Aorta (tissue), 5 donors: ENCODE measurements around the gene P2RY2. TPM values are rescaled to one million over a fixed set of nuclear protein-coding genes. Genes with fewer than 3 reads are reported as not detected.
A peak's percentile ranks its signal among the peaks of the same experiment; 100 is the strongest.

Experiments
- ATAC-seq: fragments of 200-7000 bp; cut with Tn5 transposase; one replicate; pipeline ENCODE4 v1.9.1; 2022; ENCODE audit warnings: moderate library complexity; ENCODE audit not compliant: low FRiP score
- DNase-seq, 2 donors: peaks; one replicate each; pipeline ENCODE4 v3.0.0-alpha.2; 2020
- H3K27ac ChIP-seq, 2 donors: one replicate each; pipeline ENCODE4 v1.5.1; 2013; ENCODE audit warnings: low read length in 2 of 2, mild to moderate bottlenecking in 2 of 2, moderate library complexity in 2 of 2, control low read depth in 1 of 2, inconsistent platforms in 1 of 2, low read depth in 1 of 2
- H3K27me3 ChIP-seq, 2 donors: one replicate each; pipeline ENCODE4 v1.6.1; 2013; ENCODE audit warnings: control low read depth in 1 of 2, low read length in 1 of 2, mild to moderate bottlenecking in 1 of 2, moderate library complexity in 1 of 2; ENCODE audit not compliant: insufficient read depth in 2 of 2, control insufficient read depth in 1 of 2
- H3K36me3 ChIP-seq, 2 donors: one replicate each; pipeline ENCODE4 v1.6.1; 2013; ENCODE audit warnings: control low read depth in 1 of 2, low read length in 1 of 2, mild to moderate bottlenecking in 1 of 2; ENCODE audit not compliant: insufficient read depth in 2 of 2, control insufficient read depth in 1 of 2
- H3K4me1 ChIP-seq, 2 donors: one replicate each; pipeline ENCODE4 v1.6.1; 2013; ENCODE audit warnings: low read length in 2 of 2, control low read depth in 1 of 2, mild to moderate bottlenecking in 1 of 2, moderate library complexity in 1 of 2; ENCODE audit not compliant: insufficient read depth in 2 of 2, control insufficient read depth in 1 of 2
- H3K4me3 ChIP-seq, 2 donors: one replicate each; pipeline ENCODE4 v1.5.1; 2013; ENCODE audit warnings: low read length in 2 of 2, control low read depth in 1 of 2, mild to moderate bottlenecking in 1 of 2
- H3K9me3 ChIP-seq: one replicate; pipeline ENCODE4 v1.6.1; 2013; ENCODE audit warnings: mild to moderate bottlenecking, low read length; ENCODE audit not compliant: control insufficient read depth
- WGBS, 2 donors: extraction: QIAGEN DNeasy Blood & Tissue Kit; methylation state at CpG; one replicate each; pipeline ENCODE4 v1.1.7; 2013; 5-methylcytosine and 5-hydroxymethylcytosine counted together
- intact Hi-C, 2 donors: fragments of 100-400 bp; cut with DNase I; formaldehyde crosslinking; loops; one replicate each; pipeline versions ENCODE4 v1.14.2 to v1.15.0; 2022
- polyA plus RNA-seq, 2 donors: library from polyadenylated mRNA; stranded (reverse); fragments of 200-250 nt; gene quantifications; one replicate each; pipeline ENCODE4 v1.2.3, GENCODE V29; 2013
- total RNA-seq, 2 donors: library from RNA; stranded (reverse); fragmentation: NEBNext Ultra II Directional; extraction: Animal tissue kit (Norgen Biotek cat#: 25700); gene quantifications; one replicate each; pipeline ENCODE4 v1.2.1, GENCODE V29; 2021
- donor health status: healthy with polysubstance abuse.
- donor health status: Bipolar disorder and iron deficiency.
- donor health status: DM: no; HTN: no; CAD: no.
- donor health status: DM: no; HTN: no; CAD: no.
- donor health status: DM: yes; HTN: yes; CAD: no.

Gene P2RY2
- total and polyA plus RNA-seq, 4 donors: 0.50 to 3.9 (median 1.7) TPM

- intact Hi-C loops: no loop called here
- no peaks in the 10 kb centered on the region for H3K36me3 ChIP-seq
- no peak overlapping the region for H3K27ac ChIP-seq
- H3K4me3 ChIP-seq: no peak overlapping the region
- no peaks in the 10 kb centered on the region for H3K9me3 ChIP-seq
- DNase-seq (peak in 1 of 2 donors; percentile 36), ATAC-seq (no peak)
- H3K4me1 ChIP-seq: no peaks in the 10 kb centered on the region
- WGBS, 2 donors: 89 to 91% methylated on average over 6 of the region's 6 CpGs
- H3K27me3 ChIP-seq: no peaks in the 10 kb centered on the region
These were observed 26.9 kb upstream of the P2RY2 start for GRCh38 chr11:73191151-73191550.

- Histone ChIP-seq H3K9me3 (no peaks in the 10 kb centered on the region), H3K36me3 (no peaks in the 10 kb centered on the region), H3K27me3 (no peaks in the 10 kb centered on the region), H3K27ac (no peak overlapping the region), H3K4me3 (no peak overlapping the region), H3K4me1 (no peaks in the 10 kb centered on the region)
- intact Hi-C loops: no loop called here
- 98 to 100% methylated on average over 1 of the region's 1 CpG for WGBS, 2 donors
- ATAC-seq (no peak), DNase-seq (peak in 1 of 2 donors; percentile 43)
These were observed 25.8 kb upstream of the P2RY2 start for GRCh38 chr11:73192272-73192671.

- H3K4me3 ChIP-seq: no peak overlapping the region
- no peaks in the 10 kb centered on the region for H3K27me3 ChIP-seq
- no peak for ATAC-seq
- no peaks in the 10 kb centered on the region for H3K4me1 ChIP-seq
- H3K9me3 ChIP-seq: no peaks in the 10 kb centered on the region
- intact Hi-C loops: no loop called here
- no peaks in the 10 kb centered on the region for H3K36me3 ChIP-seq
- no peak overlapping the region for H3K27ac ChIP-seq
- 86 to 90% methylated on average over 13 of the region's 13 CpGs for WGBS, 2 donors
- peak; percentile 36 to 64 for DNase-seq
These were observed 24.6 kb upstream of the P2RY2 start for GRCh38 chr11:73193251-73194033.

GRCh38 chr11:73194034-73194507, 24.0 kb upstream of the P2RY2 start:
- ATAC-seq: no peak
- H3K4me1 ChIP-seq: no peaks in the 10 kb centered on the region
- peak; percentile 6 to 40 for DNase-seq
- H3K27ac ChIP-seq: no peak overlapping the region
- 91 to 94% methylated on average over 3 of the region's 3 CpGs for WGBS, 2 donors
- no peak overlapping the region for H3K4me3 ChIP-seq
- H3K27me3 ChIP-seq: no peaks in the 10 kb centered on the region
- H3K9me3 ChIP-seq: no peaks in the 10 kb centered on the region
- intact Hi-C loops: no loop called here
- no peaks in the 10 kb centered on the region for H3K36me3 ChIP-seq

- ATAC-seq: no peak
- Histone ChIP-seq H3K4me1 (no peaks in the 10 kb centered on the region), H3K9me3 (no peaks in the 10 kb centered on the region), H3K4me3 (no peak overlapping the region), H3K36me3 (no peaks in the 10 kb centered on the region), H3K27ac (no peak overlapping the region), H3K27me3 (no peaks in the 10 kb centered on the region)
- intact Hi-C loops: no loop called here
- peak; percentile 28 to 69 for DNase-seq
- 89 to 90% methylated on average over 8 of the region's 8 CpGs for WGBS, 2 donors
These were observed 23.5 kb upstream of the P2RY2 start for GRCh38 chr11:73194593-73194992.

- Histone ChIP-seq H3K27me3 (no peaks in the 10 kb centered on the region), H3K9me3 (no peaks in the 10 kb centered on the region), H3K36me3 (no peaks in the 10 kb centered on the region), H3K27ac (no peak overlapping the region), H3K4me1 (no peaks in the 10 kb centered on the region), H3K4me3 (no peak overlapping the region)
- ATAC-seq (no peak), DNase-seq (peak; percentile 8 to 33)
- intact Hi-C loops: no loop called here
- WGBS, 2 donors: 91 to 92% methylated on average over 3 of the region's 3 CpGs
These were observed 22.7 kb upstream of the P2RY2 start for GRCh38 chr11:73195191-73196007.

- no peaks in the 10 kb centered on the region for H3K36me3 ChIP-seq
- no peak overlapping the region for H3K4me3 ChIP-seq
- no peak overlapping the region for H3K27ac ChIP-seq
- DNase-seq: peak; percentile 23 to 27
- no peaks in the 10 kb centered on the region for H3K27me3 ChIP-seq
- H3K4me1 ChIP-seq: no peaks in the 10 kb centered on the region
- no peaks in the 10 kb centered on the region for H3K9me3 ChIP-seq
- WGBS, 2 donors: 87 to 96% methylated on average over 6 of the region's 6 CpGs
- no peak for ATAC-seq
- intact Hi-C loops: no loop called here
These were observed 21.5 kb upstream of the P2RY2 start for GRCh38 chr11:73196576-73196975.

GRCh38 chr11:73197348-73197747, 20.7 kb upstream of the P2RY2 start:
- H3K27ac ChIP-seq: no peak overlapping the region
- H3K36me3 ChIP-seq: no peaks in the 10 kb centered on the region
- WGBS, 2 donors: 93 to 96% methylated on average over 4 of the region's 4 CpGs
- H3K4me1 ChIP-seq: no peaks in the 10 kb centered on the region
- ATAC-seq: no peak
- H3K9me3 ChIP-seq: no peaks in the 10 kb centered on the region
- intact Hi-C loops: no loop called here
- H3K27me3 ChIP-seq: no peaks in the 10 kb centered on the region
- DNase-seq: peak in 1 of 2 donors; percentile 4
- no peak overlapping the region for H3K4me3 ChIP-seq
